ENCODE data around the gene SAC3D1. TPM values are rescaled to one million over a fixed set of nuclear protein-coding genes. Genes with fewer than 3 reads are reported as not detected.

The SAC3D1 gene
- total RNA-seq, 1 donor from 2014 or later = 15.5 TPM

- no peak for FAIRE-seq
- Histone ChIP-seq H3K27me3 (ENCODE audit: control insufficient read depth, insufficient read depth, low read length) (no peaks in the 10 kb centered on the region), H3K4me3 (ENCODE audit: low read depth, low read length) (no peak overlapping the region), H3K36me3 (ENCODE audit: control insufficient read depth, insufficient read depth, low read length) (peaks cover 16% of the 10 kb centered on the region)
- TF ChIP-seq CTCF (IDR thresholded peaks at IDR 0.05; ENCODE audit: insufficient read depth, low read length, severe bottlenecking) = no peak
- no peak for DNase-seq (ENCODE audit: low read depth)
These were observed 45.8 kb downstream of the SAC3D1 start for GRCh38 chr11:65086809-65087208.

- Histone ChIP-seq H3K36me3 (ENCODE audit: control insufficient read depth, insufficient read depth, low read length) (peaks cover 16% of the 10 kb centered on the region), H3K27me3 (ENCODE audit: control insufficient read depth, insufficient read depth, low read length) (no peaks in the 10 kb centered on the region), H3K4me3 (ENCODE audit: low read depth, low read length) (no peak overlapping the region)
- DNase-seq (ENCODE audit: low read depth) = no peak
- FAIRE-seq = no peak
- no peak for TF ChIP-seq CTCF (IDR thresholded peaks at IDR 0.05; ENCODE audit: insufficient read depth, low read length, severe bottlenecking)
These were observed 46.2 kb downstream of the SAC3D1 start for GRCh38 chr11:65087216-65087615.

- DNase-seq (ENCODE audit: low read depth) (no peak), FAIRE-seq (no peak)
- no peak for TF ChIP-seq CTCF (IDR thresholded peaks at IDR 0.05; ENCODE audit: insufficient read depth, low read length, severe bottlenecking)
- peaks cover 16% of the 10 kb centered on the region for H3K36me3 ChIP-seq (ENCODE audit: control insufficient read depth, insufficient read depth, low read length)
- no peak overlapping the region for H3K4me3 ChIP-seq (ENCODE audit: low read depth, low read length)
- H3K27me3 ChIP-seq (ENCODE audit: control insufficient read depth, insufficient read depth, low read length) = no peaks in the 10 kb centered on the region
These were observed 46.8 kb downstream of the SAC3D1 start for GRCh38 chr11:65087827-65088226.

- TF ChIP-seq CTCF (IDR thresholded peaks at IDR 0.05; ENCODE audit: insufficient read depth, low read length, severe bottlenecking) = no peak
- Histone ChIP-seq H3K4me3 (ENCODE audit: low read depth, low read length) (no peak overlapping the region), H3K27me3 (ENCODE audit: control insufficient read depth, insufficient read depth, low read length) (no peaks in the 10 kb centered on the region), H3K36me3 (ENCODE audit: control insufficient read depth, insufficient read depth, low read length) (peaks cover 16% of the 10 kb centered on the region)
- no peak for FAIRE-seq
- no peak for DNase-seq (ENCODE audit: low read depth)
These were observed 48.6 kb downstream of the SAC3D1 start for GRCh38 chr11:65089621-65090020.

GRCh38 chr11:65090628-65091027 is 49.6 kb downstream of the SAC3D1 start:
- Histone ChIP-seq H3K36me3 (ENCODE audit: control insufficient read depth, insufficient read depth, low read length) (peaks cover 15% of the 10 kb centered on the region), H3K4me3 (ENCODE audit: low read depth, low read length) (no peak overlapping the region), H3K27me3 (ENCODE audit: control insufficient read depth, insufficient read depth, low read length) (no peaks in the 10 kb centered on the region)
- FAIRE-seq (no peak), DNase-seq (ENCODE audit: low read depth) (no peak)
- TF ChIP-seq CTCF (IDR thresholded peaks at IDR 0.05; ENCODE audit: insufficient read depth, low read length, severe bottlenecking) = no peak

Other genes with a start within 250 kb of the SAC3D1 start
- 6.8 and 7.0 TPM in 2 replicates for gene MAP4K2, start 238.0 kb upstream of the SAC3D1 start, total RNA-seq
- gene MEN1, start 230.7 kb upstream of the SAC3D1 start, total RNA-seq = 5.5 and 8.3 TPM in 2 replicates
- gene CDC42BPG, start 196.6 kb upstream of the SAC3D1 start, total RNA-seq = 16.6 and 23.0 TPM in 2 replicates
- 32.9 and 40.7 TPM in 2 replicates for gene EHD1, start 162.6 kb upstream of the SAC3D1 start, total RNA-seq
- 6.1 and 7.8 TPM in 2 replicates for gene ATG2A, start 124.0 kb upstream of the SAC3D1 start, total RNA-seq
- gene PPP2R5B, start 116.5 kb upstream of the SAC3D1 start, total RNA-seq = 8.2 and 14.3 TPM in 2 replicates
- not detected in 2 replicates for gene GPHA2, start 105.3 kb upstream of the SAC3D1 start, total RNA-seq
- not detected in 2 replicates for gene MAJIN, start 69.1 kb upstream of the SAC3D1 start, total RNA-seq
- under 0.01 and 0.26 TPM in 2 replicates for gene BATF2, start 44.2 kb upstream of the SAC3D1 start, total RNA-seq
- gene ARL2, start 27.1 kb upstream of the SAC3D1 start, total RNA-seq = 71.0 and 76.1 TPM in 2 replicates
- gene SNX15, start 13.8 kb upstream of the SAC3D1 start, total RNA-seq = 15.5 and 18.1 TPM in 2 replicates
- 16.6 and 22.7 TPM in 2 replicates for gene NAALADL1, start 17.3 kb downstream of the SAC3D1 start, total RNA-seq
- gene CDCA5, start 42.8 kb downstream of the SAC3D1 start, total RNA-seq = 0.26 and 0.53 TPM in 2 replicates
- gene ZFPL1, start 43.0 kb downstream of the SAC3D1 start, total RNA-seq = 34.2 and 52.4 TPM in 2 replicates
- gene VPS51, start 55.0 kb downstream of the SAC3D1 start, total RNA-seq = 157 and 203 TPM in 2 replicates
- gene TM7SF2, start 70.7 kb downstream of the SAC3D1 start, total RNA-seq = 15.0 and 49.8 TPM in 2 replicates
- 11.0 and 11.1 TPM in 2 replicates for gene ZNHIT2, start 76.5 kb downstream of the SAC3D1 start, total RNA-seq
- gene FAU, start 80.9 kb downstream of the SAC3D1 start, total RNA-seq = 439 and 539 TPM in 2 replicates
- 36.2 and 42.1 TPM in 2 replicates for gene MRPL49, start 81.1 kb downstream of the SAC3D1 start, total RNA-seq
- gene SYVN1, start 93.3 kb downstream of the SAC3D1 start, total RNA-seq = 11.6 and 19.7 TPM in 2 replicates
- not detected in 2 replicates for gene SPDYC, start 129.0 kb downstream of the SAC3D1 start, total RNA-seq
- gene CAPN1, start 140.7 kb downstream of the SAC3D1 start, total RNA-seq = 136 and 165 TPM in 2 replicates
- 1.3 and 1.6 TPM in 2 replicates for gene POLA2, start 220.8 kb downstream of the SAC3D1 start, total RNA-seq